ENCODE results near the gene MYO1F. TPM values are rescaled to one million over a fixed set of nuclear protein-coding genes. Genes with fewer than 3 reads are reported as not detected.

Gene MYO1F
- polyA plus RNA-seq, 1 donor (not counting 4 experiments of a cell fraction or from before 2014, with no cell fraction given): 0.14 TPM

DNA sequence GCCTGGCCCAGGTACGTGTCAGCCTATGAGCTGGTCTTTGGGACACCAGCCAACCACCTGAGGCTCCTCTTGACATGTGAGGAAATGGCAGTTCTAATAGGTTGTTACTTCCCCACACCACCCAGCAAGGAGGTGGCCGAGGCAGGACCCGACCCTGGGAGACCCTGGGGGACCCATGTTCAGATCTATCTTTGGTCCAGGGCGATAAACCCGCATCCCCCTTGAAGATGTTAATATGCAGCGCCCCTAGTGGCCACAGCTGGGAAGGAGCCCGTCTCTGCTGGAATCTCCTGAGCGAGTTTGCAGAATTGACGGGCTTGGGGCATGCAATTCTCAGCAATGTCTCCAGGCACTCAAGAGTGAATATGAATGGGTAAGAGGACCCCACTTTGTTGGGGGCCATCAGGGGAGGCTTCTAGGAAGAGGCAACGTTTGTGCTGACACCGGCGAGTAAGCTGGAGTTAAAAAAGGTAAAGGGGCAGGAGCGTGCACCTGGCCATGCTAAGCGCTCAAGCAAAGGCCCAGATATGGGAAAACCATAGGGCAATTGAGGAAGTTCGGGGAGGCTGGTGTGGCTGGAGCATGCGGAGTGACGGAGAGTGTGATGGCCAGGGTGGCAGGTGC lies 1.5 kb upstream of the MYO1F start:
- Histone ChIP-seq H3K79me2 (ENCODE audit: control insufficient read depth, insufficient read depth, low read length) (no peaks in the 10 kb centered on the region), H3K4me2 (ENCODE audit: control insufficient read depth, extremely low read depth, insufficient read depth, low read depth, low read length) (no peak overlapping the region), H3K9me3 (ENCODE audit: control insufficient read depth, low read depth, low read length) (no peaks in the 10 kb centered on the region), H3K27ac (ENCODE audit: control insufficient read depth, insufficient read depth, low read length) (no peak overlapping the region), H4K20me1 (ENCODE audit: control insufficient read depth, extremely low read depth, insufficient read depth, low read length) (no peaks in the 10 kb centered on the region), H3K9ac (ENCODE audit: control insufficient read depth, extremely low read depth, insufficient read depth, low read length) (no peak overlapping the region), H3K4me1 (ENCODE audit: control insufficient read depth, extremely low read depth, insufficient read depth, low read length) (peaks cover 3% of the 10 kb centered on the region), H3K27me3 (ENCODE audit: control insufficient read depth, extremely low read depth, insufficient read depth, low read length) (no peaks in the 10 kb centered on the region), H3K36me3 (ENCODE audit: control insufficient read depth in 2 of 2, extremely low read depth in 1 of 2, insufficient read depth in 2 of 2, low read length in 2 of 2) (no peaks in the 10 kb centered on the region), H2AFZ (ENCODE audit: control insufficient read depth, low read length) (no peak overlapping the region), H3K9me1 (ENCODE audit: control insufficient read depth, extremely low read depth, insufficient read depth, low read length) (no peaks in the 10 kb centered on the region), H3K4me3 (ENCODE audit: control insufficient read depth in 2 of 3, extremely low read depth in 1 of 3, insufficient read depth in 2 of 3, low read depth in 1 of 3, low read length in 3 of 3) (no peak overlapping the region)
- no peak for TF ChIP-seq EZH2 (IDR thresholded peaks at IDR 0.05; ENCODE audit: low read length)
- TF ChIP-seq, protein P1, sequence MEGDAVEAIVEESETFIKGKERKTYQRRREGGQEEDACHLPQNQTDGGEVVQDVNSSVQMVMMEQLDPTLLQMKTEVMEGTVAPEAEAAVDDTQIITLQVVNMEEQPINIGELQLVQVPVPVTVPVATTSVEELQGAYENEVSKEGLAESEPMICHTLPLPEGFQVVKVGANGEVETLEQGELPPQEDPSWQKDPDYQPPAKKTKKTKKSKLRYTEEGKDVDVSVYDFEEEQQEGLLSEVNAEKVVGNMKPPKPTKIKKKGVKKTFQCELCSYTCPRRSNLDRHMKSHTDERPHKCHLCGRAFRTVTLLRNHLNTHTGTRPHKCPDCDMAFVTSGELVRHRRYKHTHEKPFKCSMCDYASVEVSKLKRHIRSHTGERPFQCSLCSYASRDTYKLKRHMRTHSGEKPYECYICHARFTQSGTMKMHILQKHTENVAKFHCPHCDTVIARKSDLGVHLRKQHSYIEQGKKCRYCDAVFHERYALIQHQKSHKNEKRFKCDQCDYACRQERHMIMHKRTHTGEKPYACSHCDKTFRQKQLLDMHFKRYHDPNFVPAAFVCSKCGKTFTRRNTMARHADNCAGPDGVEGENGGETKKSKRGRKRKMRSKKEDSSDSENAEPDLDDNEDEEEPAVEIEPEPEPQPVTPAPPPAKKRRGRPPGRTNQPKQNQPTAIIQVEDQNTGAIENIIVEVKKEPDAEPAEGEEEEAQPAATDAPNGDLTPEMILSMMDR (optimal IDR thresholded peaks at IDR 0.05 in 1 of 3, IDR thresholded peaks at IDR 0.05 in 1 of 3, conservative IDR thresholded peaks at IDR 0.05 in 1 of 3; ENCODE audit: extremely low read depth in 1 of 3, insufficient read depth in 2 of 3, low read length in 3 of 3): peak; percentile 82 to 83 (median 83)
- FAIRE-seq: no peak
- dilution Hi-C loops (cut with MboI; ENCODE audit: extremely low pct_ligation_motif_present, low sequenced_read_pairs): no loop called here
- no peak for DNase-seq (ENCODE audit: low read depth, low spot score)

DNA sequence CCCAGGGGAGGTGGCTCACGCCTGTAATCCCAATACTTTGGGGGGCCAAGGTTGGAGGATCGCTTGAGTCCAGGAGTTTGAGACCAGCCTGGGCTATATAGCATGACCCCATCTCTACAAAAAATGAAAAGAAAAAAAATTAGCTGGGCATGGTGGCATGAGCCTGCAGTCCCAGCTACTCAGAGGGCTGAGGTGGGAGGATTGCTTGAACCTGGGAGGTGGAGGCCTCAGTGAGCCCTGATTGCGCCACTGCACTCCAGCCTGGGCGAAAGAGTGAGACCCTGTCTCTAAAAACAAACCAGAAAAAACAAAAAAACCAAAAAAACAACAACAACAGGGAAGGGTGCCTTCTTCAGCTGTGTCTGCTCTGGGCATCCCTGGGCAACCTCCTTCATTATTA lies 499 bp upstream of the MYO1F start:
- Histone ChIP-seq H3K9ac (ENCODE audit: control insufficient read depth, extremely low read depth, insufficient read depth, low read length) (no peak overlapping the region), H3K27me3 (ENCODE audit: control insufficient read depth, extremely low read depth, insufficient read depth, low read length) (no peaks in the 10 kb centered on the region), H3K4me2 (ENCODE audit: control insufficient read depth, extremely low read depth, insufficient read depth, low read depth, low read length) (no peak overlapping the region), H3K9me1 (ENCODE audit: control insufficient read depth, extremely low read depth, insufficient read depth, low read length) (no peaks in the 10 kb centered on the region), H2AFZ (ENCODE audit: control insufficient read depth, low read length) (no peak overlapping the region), H3K4me1 (ENCODE audit: control insufficient read depth, extremely low read depth, insufficient read depth, low read length) (peaks cover 3% of the 10 kb centered on the region), H3K27ac (ENCODE audit: control insufficient read depth, insufficient read depth, low read length) (no peak overlapping the region), H3K4me3 (ENCODE audit: control insufficient read depth in 2 of 3, extremely low read depth in 1 of 3, insufficient read depth in 2 of 3, low read depth in 1 of 3, low read length in 3 of 3) (no peak overlapping the region), H4K20me1 (ENCODE audit: control insufficient read depth, extremely low read depth, insufficient read depth, low read length) (no peaks in the 10 kb centered on the region), H3K36me3 (ENCODE audit: control insufficient read depth in 2 of 2, extremely low read depth in 1 of 2, insufficient read depth in 2 of 2, low read length in 2 of 2) (no peaks in the 10 kb centered on the region), H3K79me2 (ENCODE audit: control insufficient read depth, insufficient read depth, low read length) (no peaks in the 10 kb centered on the region), H3K9me3 (ENCODE audit: control insufficient read depth, low read depth, low read length) (no peaks in the 10 kb centered on the region)
- TF ChIP-seq, protein P1 (optimal IDR thresholded peaks at IDR 0.05 in 1 of 3, IDR thresholded peaks at IDR 0.05 in 1 of 3, conservative IDR thresholded peaks at IDR 0.05 in 1 of 3; ENCODE audit: extremely low read depth in 1 of 3, insufficient read depth in 2 of 3, low read length in 3 of 3): no peak
- no peak for TF ChIP-seq EZH2 (IDR thresholded peaks at IDR 0.05; ENCODE audit: low read length)
- dilution Hi-C loops (cut with MboI; ENCODE audit: extremely low pct_ligation_motif_present, low sequenced_read_pairs): no loop called here
- DNase-seq (ENCODE audit: low read depth, low spot score) (no peak), FAIRE-seq (no peak)
